ENCODE results near the gene FHOD3. TPM values are rescaled to one million over a fixed set of nuclear protein-coding genes. Genes with fewer than 3 reads are reported as not detected.

The FHOD3 gene
- total and polyA plus RNA-seq, 5 experiments from 2014 or later, result not detected

DNA sequence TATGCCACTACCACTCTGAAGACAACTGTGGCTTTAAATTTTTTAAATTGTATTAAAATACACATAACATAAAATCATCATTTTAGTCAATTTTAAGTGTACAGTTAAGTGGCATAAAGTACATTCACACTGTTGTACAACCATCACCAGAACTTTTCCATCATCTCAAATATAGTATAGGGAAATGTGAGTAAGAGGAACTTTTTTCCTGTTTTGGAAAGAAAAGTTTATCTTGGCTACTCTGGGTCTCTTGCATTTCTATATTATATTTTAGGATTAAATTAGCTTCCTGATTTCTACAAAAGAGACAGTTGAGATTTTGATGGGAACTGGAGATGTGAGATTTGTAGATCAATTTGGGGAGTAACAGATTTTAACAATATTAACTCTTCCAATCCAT, 528.0 kb downstream of the FHOD3 start:
- peaks cover 0 to 7% (median 2%) of the 10 kb centered on the region in 3 donors for H3K36me3 Mint-ChIP-seq
- no peak for ATAC-seq
- POLR2A ChIA-PET, result interaction anchor here (0.7 kb wide), 1 partner anchor 1385 kb away, joined by 5 read pairs; no protein-coding TSS in a partner anchor

DNA sequence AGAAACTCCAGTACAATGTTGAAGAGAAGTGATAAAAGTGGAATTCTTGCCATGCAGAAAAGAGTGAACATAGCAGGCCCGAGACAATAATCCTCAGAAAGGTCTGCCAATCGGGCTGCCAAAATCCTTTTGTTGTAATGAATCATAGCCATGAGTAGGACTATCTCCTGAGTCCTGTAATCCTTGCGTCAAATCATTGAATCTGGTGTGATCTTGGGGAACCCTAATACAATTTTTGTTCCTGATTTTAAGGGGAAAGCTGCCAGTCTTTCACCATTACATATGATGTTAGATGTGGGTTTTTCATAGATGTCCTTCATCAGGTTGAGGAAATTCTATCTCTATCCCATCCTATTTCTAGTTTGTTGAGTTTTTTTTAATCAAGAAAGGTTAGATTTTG, 529.0 kb downstream of the FHOD3 start:
- Mint-ChIP-seq H3K9me3 (no peaks in the 10 kb centered on the region), H3K4me1 (peaks cover 13 to 41% (median 38%) of the 10 kb centered on the region in 4 donors), H3K4me3 (no peak overlapping the region)

More for the DNA sequence above, 528.0 kb downstream of the FHOD3 start:
- Mint-ChIP-seq H3K27ac (no peak overlapping the region), H3K9me3 (no peaks in the 10 kb centered on the region), H3K27me3 (no peaks in the 10 kb centered on the region), H3K4me1 (peaks cover 13 to 36% (median 33%) of the 10 kb centered on the region in 4 donors), H3K4me3 (no peak overlapping the region)
- DNase-seq, result no peak

DNA sequence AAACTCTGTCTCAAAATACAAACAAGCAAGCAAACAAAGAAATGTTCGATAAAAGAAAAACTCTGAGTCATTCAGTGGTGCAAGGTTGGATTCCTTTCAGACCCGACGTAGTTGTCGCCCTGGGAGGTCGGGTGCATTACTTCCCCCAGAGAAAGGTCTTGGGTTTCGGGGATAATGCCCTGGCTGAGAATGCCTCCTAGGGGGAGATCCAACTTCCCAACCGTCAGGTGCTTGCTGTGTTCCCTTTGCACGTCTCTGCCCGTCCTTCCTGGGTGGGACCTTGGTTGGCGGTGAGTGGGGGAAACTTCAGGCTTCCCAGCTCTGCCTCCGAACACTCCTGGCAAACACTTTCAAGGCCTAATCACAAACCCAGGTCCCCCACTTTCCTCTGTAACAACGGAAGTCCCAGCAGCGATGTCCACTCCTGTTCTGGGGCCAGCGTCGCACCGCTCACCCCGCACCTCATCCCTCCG, 530.7 kb downstream of the FHOD3 start:
- peak in 6 of 10 donors; percentile 1 to 65 (median 15) for DNase-seq
- no peaks in the 10 kb centered on the region for H3K27me3 Mint-ChIP-seq
- peak overlapping the region; percentile 88 to 99 (median 93) for H3K4me3 Mint-ChIP-seq
- H3K27ac Mint-ChIP-seq, result peak overlapping the region; percentile 39 to 95 (median 92)
- H3K9me3 Mint-ChIP-seq, result no peaks in the 10 kb centered on the region
- ATAC-seq, result peak in 1 of 2 donors; percentile 0
- peaks cover 0 to 3% (median 2%) of the 10 kb centered on the region in 3 donors for H3K36me3 Mint-ChIP-seq
- H3K4me1 Mint-ChIP-seq, result peaks cover 13 to 41% (median 39%) of the 10 kb centered on the region in 4 donors
- POLR2A ChIA-PET, result interaction anchor here (1.2 to 1.6 kb wide), 3 partner anchors 9 to 1331 kb away, joined by 3 to 6 read pairs (median 4); partner anchors contain the start of gene INO80C

More for the DNA sequence above, 529.0 kb downstream of the FHOD3 start:
- DNase-seq (no peak), ATAC-seq (no peak)
- Mint-ChIP-seq H3K36me3 (peaks cover 0 to 7% (median 2%) of the 10 kb centered on the region in 3 donors), H3K27ac (no peak overlapping the region), H3K27me3 (no peaks in the 10 kb centered on the region)
- POLR2A ChIA-PET, result interaction anchor here (0.6 kb wide), 1 partner anchor 16 kb away, joined by 4 read pairs; no protein-coding TSS in a partner anchor

DNA sequence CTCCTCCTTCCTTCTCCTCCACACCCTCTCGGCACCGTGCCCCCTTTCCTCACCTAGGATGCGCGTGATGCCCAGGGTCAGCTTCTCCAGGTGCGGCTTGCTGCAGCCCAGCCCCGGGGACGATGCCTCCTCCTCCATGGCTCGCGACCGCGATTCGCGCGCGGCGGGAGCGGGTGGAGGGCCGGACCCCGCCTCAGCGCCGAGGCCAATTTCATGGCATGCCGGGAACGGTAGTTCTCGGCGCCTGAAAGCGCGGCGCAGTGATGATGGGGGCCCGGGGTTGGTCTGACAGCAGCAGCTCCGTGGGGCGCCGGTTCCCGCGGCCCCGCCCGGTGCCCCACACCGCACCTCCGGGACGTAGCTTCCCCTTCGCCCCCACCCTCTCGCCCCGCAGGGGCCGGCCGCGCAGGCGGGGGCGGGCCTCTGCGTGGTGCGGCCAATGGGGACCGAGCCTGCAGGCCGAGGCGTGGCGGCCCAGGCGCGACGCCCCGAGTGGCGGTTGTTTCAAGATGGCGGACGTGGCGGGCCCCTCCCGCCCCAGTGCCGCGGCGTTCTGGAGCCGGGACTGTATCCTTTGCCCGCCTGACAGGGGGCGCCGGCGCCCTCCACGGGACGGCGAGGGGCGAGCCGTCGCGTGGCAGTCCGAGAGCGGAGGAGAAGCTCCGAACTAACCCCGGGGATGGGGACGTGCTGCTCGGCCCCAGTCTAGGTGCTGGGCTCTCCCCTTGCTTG, 531.3 kb downstream of the FHOD3 start, which contains the start of the genes KIAA1328 and TPGS2:
Gene KIAA1328, plus strand, starts transcription at position 498 of the 732 bp plus-strand sequence. Its CDS starts 12 bp downstream, at position 510.
Gene TPGS2, minus strand, starts transcription at position 373 of the 732 bp plus-strand sequence. Its CDS starts 235 bp downstream, at position 138.
- Mint-ChIP-seq H3K9me3 (no peaks in the 10 kb centered on the region), H3K4me1 (peaks cover 13 to 42% (median 40%) of the 10 kb centered on the region in 4 donors), H3K27me3 (no peaks in the 10 kb centered on the region), H3K36me3 (peaks cover 0 to 3% (median 2%) of the 10 kb centered on the region in 3 donors), H3K4me3 (peak within 1 kb of the TSS; percentile 88 to 99 (median 93)), H3K27ac (peak within 1 kb of the TSS; percentile 73 to 95 (median 92))
- DNase-seq, result peak; percentile 80 to 90 (median 87)
- POLR2A ChIA-PET, result interaction anchor here (0.6 to 1.6 kb wide), 4 partner anchors 10 to 1331 kb away, joined by 3 to 6 read pairs (median 4); partner anchors contain the start of gene INO80C
- ATAC-seq, result peak; percentile 89 to 93

Other genes with a start within 250 kb of the FHOD3 start
- 10 to 100 TPM; 49.6 to 51.3 TPM for gene RPRD1A, start 230.2 kb upstream of the FHOD3 start, total RNA-seq
- gene RPRD1A, start 230.2 kb upstream of the FHOD3 start, polyA plus RNA-seq, result 10 to 100 TPM in 1 of 3 donors, 1 to 10 TPM in 2; 6.7 to 12.0 (median 9.4) TPM
- gene SLC39A6, start 168.4 kb upstream of the FHOD3 start, total RNA-seq, result 10 to 100 TPM; 22.4 to 22.9 TPM
- 10 to 100 TPM; 22.2 to 25.3 (median 23.0) TPM for gene SLC39A6, start 168.4 kb upstream of the FHOD3 start, polyA plus RNA-seq
- gene ELP2, start 167.8 kb upstream of the FHOD3 start, total RNA-seq, result 100 to 1,000 TPM; 165 to 172 TPM
- 10 to 100 TPM; 65.4 to 84.0 (median 68.2) TPM for gene ELP2, start 167.8 kb upstream of the FHOD3 start, polyA plus RNA-seq
- under 1 TPM; 0.08 to 0.16 TPM for gene MOCOS, start 110.2 kb upstream of the FHOD3 start, total RNA-seq
- not detected for gene MOCOS, start 110.2 kb upstream of the FHOD3 start, polyA plus RNA-seq

Measured in naive thymus-derived CD8-positive, alpha-beta T cell (primary cell).